Body of pancreas (tissue), 4 donors: Measurements from ENCODE around the gene TNNT2. TPM values are rescaled to one million over a fixed set of nuclear protein-coding genes. Genes with fewer than 3 reads are reported as not detected.

ENCODE experiments used
- ATAC-seq: fragments of 150-250 bp; one replicate; pipeline ENCODE4 v1.9.1; 2016
- DNase-seq, 4 donors: peaks; one replicate each; pipeline ENCODE4 v3.0.0-alpha.2; 2019
- H3K27ac ChIP-seq, 4 donors: fragments of 200-600 bp; sonication (generic); 1 replicate in 3 of 4; 2 replicates in 1 of 4; pipeline versions ENCODE4 v1.5.1 to v1.6.1; 2016 to 2019; ENCODE audit warnings: mild to moderate bottlenecking in 1 of 4, mixed read lengths in 1 of 4, moderate library complexity in 1 of 4
- H3K27me3 ChIP-seq, 2 donors: fragments of 200-600 bp; sonication (generic); one replicate each; pipeline ENCODE4 v1.6.0; 2016; ENCODE audit warnings: mild to moderate bottlenecking in 1 of 2
- H3K36me3 ChIP-seq, 2 donors: fragments of 200-600 bp; sonication (generic); replicated peaks in 1 of 2; 2 replicates each; pipeline ENCODE4 v1.5.1; 2016; ENCODE audit warnings: low read depth in 2 of 2; ENCODE audit not compliant: insufficient read depth in 1 of 2
- H3K4me1 ChIP-seq: fragments of 200-600 bp; sonication (generic); one replicate; pipeline ENCODE4 v1.6.0; 2016
- H3K4me3 ChIP-seq, 2 donors: fragments of 200-600 bp; sonication (generic); 1 replicate in 1 of 2; 2 replicates in 1 of 2; pipeline ENCODE4 v1.5.1; 2016 to 2019
- H3K9me3 ChIP-seq, 3 donors: fragments of 200-600 bp; sonication (generic); 1 replicate in 2 of 3; 2 replicates in 1 of 3; pipeline ENCODE4 v1.5.1; 2016
- POLR2A ChIP-seq, 3 donors: fragments of 450-650 bp; IDR thresholded peaks; one replicate each; pipeline ENCODE4 v1.6.1; 2016; ENCODE audit warnings: antibody characterized with exemption in 3 of 3, mild to moderate bottlenecking in 2 of 3
- WGBS, 2 donors: methylation state at CpG; one replicate each; pipeline ENCODE4 v1.1.5; 2017; 5-methylcytosine and 5-hydroxymethylcytosine counted together
- intact Hi-C: fragments of 100-400 bp; cut with DNase I; formaldehyde crosslinking; loops from one replicate; pipeline ENCODE4 v1.15.1; 2023
- total RNA-seq, 2 donors: library from RNA; depleted of rRNA; stranded (reverse); fragments of >200 nt; gene quantifications; one replicate each; pipeline ENCODE4 v1.1.0, GENCODE V29; 2016
- TF ChIP-seq, protein P1 (sequence below), 7 experiments: fragments of 450-650 bp in 4 of 7; fragments of 200-600 bp in 3 of 7; sonication (generic) in 3 of 7; IDR thresholded peaks; one replicate each; pipeline ENCODE4 v1.5.1; 2016 to 2019; ENCODE audit warnings: antibody characterized with exemption in 7 of 7

The TNNT2 gene
- total RNA-seq, 2 donors from 2014 or later, result 1.8 TPM; not detected in 1

DNA sequence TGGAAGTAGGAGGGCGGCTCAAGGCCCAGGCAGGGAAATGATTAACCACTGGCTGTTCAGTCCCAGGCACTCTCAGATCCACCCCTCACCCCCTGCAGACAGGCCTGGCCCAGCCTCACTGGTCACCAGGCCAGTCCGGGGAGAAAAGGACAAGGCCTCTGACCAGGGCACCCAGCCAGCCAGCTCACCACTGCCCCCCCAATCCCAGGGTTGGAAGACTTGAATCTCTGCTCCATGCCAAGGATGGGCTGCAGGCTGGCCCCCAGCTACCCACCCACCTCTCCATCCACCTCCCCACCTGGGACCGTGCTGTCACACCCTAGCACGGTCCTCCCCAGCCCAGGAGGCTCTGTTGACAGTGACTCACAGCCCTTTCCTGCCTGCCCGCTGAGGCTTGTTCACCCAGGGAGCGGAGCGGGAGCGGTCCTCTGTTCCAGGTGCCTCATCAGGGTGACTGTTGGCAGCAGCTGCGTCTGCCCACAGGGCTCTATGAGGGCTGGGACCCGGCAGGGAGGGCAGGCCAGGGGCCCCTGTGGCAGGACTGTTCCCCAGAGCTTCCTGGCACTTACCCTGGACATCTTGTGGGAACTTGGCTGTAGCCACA, 19.5 kb upstream of the TNNT2 start:
- peak; percentile 78 for ATAC-seq
- 7 to 31% methylated on average over 3 to 10 of the region's 10 CpGs for WGBS, 2 donors
- no peak overlapping the region for H3K4me3 ChIP-seq

DNA sequence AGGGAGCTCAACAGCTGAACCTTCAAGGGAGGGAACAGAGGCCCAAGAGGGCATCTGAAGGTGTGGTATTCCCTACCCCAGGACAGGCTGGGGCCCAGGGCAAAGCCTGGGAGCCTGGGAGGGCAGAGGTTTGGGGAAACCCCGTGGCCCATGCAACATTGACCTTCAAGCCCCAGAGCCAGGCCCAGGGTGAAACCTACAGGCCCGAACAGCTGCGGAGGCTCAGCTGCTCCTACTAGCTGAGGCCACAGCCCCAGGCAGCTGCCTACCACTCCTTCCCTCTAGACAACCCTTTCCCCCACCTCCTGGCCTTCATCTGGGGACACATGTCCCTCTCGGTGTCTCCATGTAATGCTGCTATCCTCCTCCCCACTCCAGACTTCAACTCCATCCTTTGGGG, 18.5 kb upstream of the TNNT2 start:
- ATAC-seq (no peak), DNase-seq (peak in 3 of 4 donors; percentile 39 to 64 (median 62))
- Histone ChIP-seq H3K4me3 (no peak overlapping the region), H3K27ac (peak overlapping the region; percentile 93 to 98 (median 96)), H3K9me3 (no peaks in the 10 kb centered on the region), H3K27me3 (no peaks in the 10 kb centered on the region), H3K36me3 (no peaks in the 10 kb centered on the region), H3K4me1 (peaks cover 87% of the 10 kb centered on the region)
- intact Hi-C loops, result no loop called here
- TF ChIP-seq, protein P1, sequence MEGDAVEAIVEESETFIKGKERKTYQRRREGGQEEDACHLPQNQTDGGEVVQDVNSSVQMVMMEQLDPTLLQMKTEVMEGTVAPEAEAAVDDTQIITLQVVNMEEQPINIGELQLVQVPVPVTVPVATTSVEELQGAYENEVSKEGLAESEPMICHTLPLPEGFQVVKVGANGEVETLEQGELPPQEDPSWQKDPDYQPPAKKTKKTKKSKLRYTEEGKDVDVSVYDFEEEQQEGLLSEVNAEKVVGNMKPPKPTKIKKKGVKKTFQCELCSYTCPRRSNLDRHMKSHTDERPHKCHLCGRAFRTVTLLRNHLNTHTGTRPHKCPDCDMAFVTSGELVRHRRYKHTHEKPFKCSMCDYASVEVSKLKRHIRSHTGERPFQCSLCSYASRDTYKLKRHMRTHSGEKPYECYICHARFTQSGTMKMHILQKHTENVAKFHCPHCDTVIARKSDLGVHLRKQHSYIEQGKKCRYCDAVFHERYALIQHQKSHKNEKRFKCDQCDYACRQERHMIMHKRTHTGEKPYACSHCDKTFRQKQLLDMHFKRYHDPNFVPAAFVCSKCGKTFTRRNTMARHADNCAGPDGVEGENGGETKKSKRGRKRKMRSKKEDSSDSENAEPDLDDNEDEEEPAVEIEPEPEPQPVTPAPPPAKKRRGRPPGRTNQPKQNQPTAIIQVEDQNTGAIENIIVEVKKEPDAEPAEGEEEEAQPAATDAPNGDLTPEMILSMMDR (IDR thresholded peaks at IDR 0.05), result no peak
- no peak for TF ChIP-seq POLR2A (IDR thresholded peaks at IDR 0.05)
- WGBS, 2 donors, result 26 to 57% methylated on average over 1 to 4 of the region's 4 CpGs

More for the DNA sequence above, 19.5 kb upstream of the TNNT2 start:
- peak; percentile 86 to 94 (median 92) for DNase-seq
- no peaks in the 10 kb centered on the region for H3K9me3 ChIP-seq
- peak; percentile 66 to 84 (median 82) for TF ChIP-seq POLR2A (IDR thresholded peaks at IDR 0.05)
- TF ChIP-seq, protein P1 (IDR thresholded peaks at IDR 0.05), result no peak
- H3K27ac ChIP-seq, result peak overlapping the region; percentile 93 to 98 (median 96)
- intact Hi-C loops, result no loop called here
- no peaks in the 10 kb centered on the region for H3K36me3 ChIP-seq
- H3K27me3 ChIP-seq, result no peaks in the 10 kb centered on the region
- peaks cover 83% of the 10 kb centered on the region for H3K4me1 ChIP-seq

DNA sequence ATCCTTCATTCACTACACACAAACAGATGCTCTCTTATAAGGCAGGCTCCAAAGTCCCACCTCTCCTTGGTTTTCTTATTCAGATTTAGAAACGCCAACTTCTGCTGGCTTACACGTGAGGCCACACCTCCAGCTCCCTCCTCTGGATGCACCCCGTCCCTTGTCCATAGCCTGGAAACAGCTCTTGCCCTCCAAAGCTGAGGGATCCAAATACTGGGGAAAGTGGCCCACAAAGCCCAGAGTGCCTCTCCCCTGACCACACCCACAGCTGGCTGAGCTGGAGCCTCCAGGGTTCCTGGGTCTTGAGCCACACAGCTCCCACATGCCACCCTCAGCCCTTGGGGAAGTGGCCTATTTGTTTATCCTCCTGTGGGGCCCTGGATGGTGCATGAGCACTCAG, 17.1 kb upstream of the TNNT2 start:
- no peaks in the 10 kb centered on the region for H3K9me3 ChIP-seq
- ATAC-seq, result no peak
- no peaks in the 10 kb centered on the region for H3K36me3 ChIP-seq
- intact Hi-C loops, result no loop called here
- TF ChIP-seq, protein P1 (IDR thresholded peaks at IDR 0.05), result no peak
- no peak for TF ChIP-seq POLR2A (IDR thresholded peaks at IDR 0.05)
- no peak for DNase-seq
- no peak overlapping the region for H3K4me3 ChIP-seq
- 41 to 47% methylated on average over 3 of the region's 3 CpGs for WGBS, 2 donors
- no peaks in the 10 kb centered on the region for H3K27me3 ChIP-seq
- H3K4me1 ChIP-seq, result peaks cover 74% of the 10 kb centered on the region
- peak overlapping the region in 1 of 4 donors; percentile 93 for H3K27ac ChIP-seq

DNA sequence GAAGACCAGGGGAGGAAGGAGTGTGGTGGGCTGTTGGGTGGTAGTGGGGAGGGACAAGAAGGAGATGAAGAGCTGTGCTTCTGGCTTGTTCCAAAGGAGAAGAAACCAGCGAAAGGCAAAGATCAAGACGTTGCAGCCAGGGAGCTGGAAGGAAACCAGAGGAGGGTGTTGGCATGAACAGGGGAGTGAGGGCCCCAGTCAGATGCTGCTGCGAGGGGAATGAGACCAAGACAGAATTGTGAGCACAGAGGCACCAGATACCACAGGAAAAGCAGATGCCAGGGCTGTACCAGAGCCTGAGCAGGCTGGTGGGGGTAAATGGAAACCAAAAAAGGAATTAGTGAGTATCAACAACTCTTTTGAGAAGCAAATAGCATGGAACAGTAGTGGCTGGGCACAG, 15.6 kb upstream of the TNNT2 start:
- H3K27ac ChIP-seq, result no peak overlapping the region
- H3K36me3 ChIP-seq, result no peaks in the 10 kb centered on the region
- H3K4me1 ChIP-seq, result peaks cover 64% of the 10 kb centered on the region
- no peak for ATAC-seq
- H3K4me3 ChIP-seq, result no peak overlapping the region
- DNase-seq, result no peak
- no peaks in the 10 kb centered on the region for H3K27me3 ChIP-seq
- TF ChIP-seq POLR2A (IDR thresholded peaks at IDR 0.05), result no peak
- TF ChIP-seq, protein P1 (IDR thresholded peaks at IDR 0.05), result no peak
- WGBS, 2 donors, result 69 to 75% methylated on average over 3 of the region's 3 CpGs
- H3K9me3 ChIP-seq, result no peaks in the 10 kb centered on the region
- intact Hi-C loops, result no loop called here
